D721Med (cell line): Measurements from ENCODE around the gene IL9R.
"Not testable (repeated sequence)": the region's sequence is repeated elsewhere in the genome, so short reads cannot be mapped to it uniquely, and the experiment has no call there.

Source experiments
- DNase-seq: peaks from one replicate; pipeline ENCODE4 v3.0.0; 2011; ENCODE audit warnings: low spot score; ENCODE audit not compliant: insufficient read length
- FAIRE-seq: peaks from 2 replicates; lab custom pipeline; 2011; peaks lifted over from hg19 to GRCh38; lab: Jason Lieb, UNC
- CTCF ChIP-seq: IDR thresholded peaks from 2 replicates; pipeline ENCODE4 v1.5.1; 2012; ENCODE audit warnings: mild to moderate bottlenecking, control low read depth; ENCODE audit not compliant: insufficient read depth; ENCODE audit errors: missing control alignments

Gene IL9R

GRCh38 chrX:155971658-155972057 is 25.8 kb upstream of the IL9R start:
- FAIRE-seq, DNase-seq: not testable (repeated sequence)

GRCh38 chrX:155972241-155972640 is 25.3 kb upstream of the IL9R start:
- not testable (repeated sequence) for FAIRE-seq, DNase-seq

More at GRCh38 chrX:155971658-155972057, 25.8 kb upstream of the IL9R start:
- TF ChIP-seq CTCF = peak; percentile 8

- FAIRE-seq (no peak), DNase-seq (no peak)
Observed at GRCh38 chrX:155983326-155983725, 14.2 kb upstream of the IL9R start.

GRCh38 chrX:155985208-155985607 is 12.3 kb upstream of the IL9R start:
- no peak for TF ChIP-seq CTCF
- FAIRE-seq = no peak
- DNase-seq = no peak

More at GRCh38 chrX:155983326-155983725, 14.2 kb upstream of the IL9R start:
- no peak for TF ChIP-seq CTCF

- not testable (repeated sequence) for FAIRE-seq, DNase-seq
Observed at GRCh38 chrX:155986995-155987394, 10.5 kb upstream of the IL9R start.

- TF ChIP-seq CTCF = no peak
- DNase-seq = no peak
- no peak for FAIRE-seq
Observed at GRCh38 chrX:155988859-155989258, 8.6 kb upstream of the IL9R start.

- FAIRE-seq (no peak), DNase-seq (no peak)
- no peak for TF ChIP-seq CTCF
Observed at GRCh38 chrX:155993421-155993820, 4.1 kb upstream of the IL9R start.

GRCh38 chrX:155995321-155995875 is 2.1 kb upstream of the IL9R start:
- no peak for TF ChIP-seq CTCF
- FAIRE-seq (peak; percentile 74), DNase-seq (no peak)
